ENCODE measurements around the gene SFT2D3.

GRCh38 chr2:127681976-127682857 is 19.1 kb upstream of the SFT2D3 start:
- TF ChIP-seq POLR2A (IDR thresholded peaks at IDR 0.05; ENCODE audit: low read depth, low read length) (no peak), SPI1 (IDR thresholded peaks at IDR 0.05; ENCODE audit: low read depth, low read length) (no peak), POLR2AphosphoS5 (IDR thresholded peaks at IDR 0.05; ENCODE audit: low read depth, low read length) (no peak)
